Transverse colon (tissue), 4 donors: ENCODE data around the gene TJP3.

Source experiments
- CTCF ChIP-seq, 5 experiments: fragments of 200-600 bp in 3 of 5; fragments of 450-650 bp in 2 of 5; sonication (generic) in 3 of 5; IDR thresholded peaks; 1 replicate in 2 of 5; 2 replicates in 3 of 5; pipeline ENCODE4 v1.5.1; 2016 to 2017; ENCODE audit warnings: antibody characterized with exemption in 5 of 5, inconsistent platforms in 3 of 5, mild to moderate bottlenecking in 2 of 5, moderate library complexity in 1 of 5
- POLR2A ChIP-seq: fragments of 450-650 bp; IDR thresholded peaks from one replicate; pipeline ENCODE4 v1.6.1; 2016; ENCODE audit warnings: antibody characterized with exemption, mild to moderate bottlenecking, moderate library complexity
- POLR2AphosphoS5 ChIP-seq, 3 donors: sonication (generic); formaldehyde crosslinking; IDR thresholded peaks; one replicate each; pipeline ENCODE4 v1.6.1; 2016; ENCODE audit warnings: antibody characterized with exemption in 3 of 3

GRCh38 chr19:3690551-3691371, 17.4 kb upstream of the TJP3 start:
- no peak for TF ChIP-seq CTCF (IDR thresholded peaks at IDR 0.05)
- TF ChIP-seq POLR2AphosphoS5 (IDR thresholded peaks at IDR 0.05) = no peak
- TF ChIP-seq POLR2A = no peak
